ENCODE results near the gene F11R. TPM values are rescaled to one million over a fixed set of nuclear protein-coding genes. Genes with fewer than 3 reads are reported as not detected.

F11R gene
- 97.3 and 126 TPM in 2 replicates for total RNA-seq

DNA sequence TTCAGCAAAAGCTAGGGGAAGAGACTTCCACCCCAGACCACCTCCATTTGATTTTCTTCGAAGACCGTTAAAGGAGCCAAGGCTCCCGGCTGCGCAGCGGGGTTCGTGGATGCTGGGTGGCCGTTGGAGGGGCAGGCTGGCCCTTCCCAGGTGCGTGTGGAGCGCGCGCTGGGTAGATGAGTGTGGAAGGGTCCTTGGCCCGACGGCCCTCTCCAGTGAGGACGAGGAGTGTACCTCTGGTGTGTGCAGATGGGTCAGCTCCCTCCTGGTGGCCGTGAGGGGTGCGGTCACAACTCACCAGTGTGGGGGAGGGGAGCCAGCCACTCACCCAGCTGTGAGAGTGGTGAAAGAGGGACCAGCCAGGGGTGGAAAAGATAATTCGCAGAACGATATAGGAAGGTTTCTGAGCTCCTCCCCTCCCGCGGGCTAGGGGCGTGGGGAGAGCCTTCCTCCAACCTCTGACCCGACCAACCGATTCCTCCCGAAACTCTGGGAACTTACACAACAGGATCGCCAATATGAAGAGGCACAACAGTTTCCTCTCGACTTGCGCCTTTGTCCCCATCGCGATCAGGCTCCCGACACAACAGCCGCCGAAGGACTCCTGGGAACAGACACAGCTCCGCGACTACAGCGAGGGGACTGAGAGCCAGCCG is at the start of gene F11R:
Gene F11R (minus strand): TSS at position 644 of the 656 bp plus-strand sequence. CDS start 79 bp downstream, at position 565.

DNA sequence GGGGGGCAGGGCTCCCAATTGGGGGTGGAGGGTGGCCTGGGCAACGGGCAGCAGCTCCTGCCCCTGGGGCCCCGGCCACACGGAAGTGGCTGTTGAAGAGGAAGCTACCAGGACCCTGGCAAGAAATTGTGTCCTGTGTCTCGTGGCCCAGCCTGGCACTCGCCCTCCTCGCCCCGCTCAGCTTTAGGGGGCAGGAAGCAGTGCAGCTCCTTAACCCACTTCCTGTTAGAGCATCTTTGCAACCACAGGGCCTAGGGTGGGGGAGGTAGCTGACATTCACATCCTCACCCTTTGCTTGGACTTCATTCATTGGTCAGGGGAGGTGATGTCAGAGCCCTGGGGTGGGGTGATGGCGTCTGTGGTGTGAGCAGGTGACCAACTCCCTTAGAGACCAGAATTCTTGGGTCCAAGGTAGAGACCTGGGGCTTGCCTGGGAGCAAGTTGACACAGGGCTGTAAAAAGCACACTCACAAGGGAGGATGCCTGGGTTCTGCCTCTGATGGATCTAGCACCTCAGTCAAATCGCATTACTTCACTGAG is 48.8 kb upstream of the F11R start, which contains the start of gene ARHGAP30:
Gene ARHGAP30 (minus strand): TSS at position 161 of the 540 bp plus-strand sequence. CDS start 267 bp downstream, outside the sequence.

DNA sequence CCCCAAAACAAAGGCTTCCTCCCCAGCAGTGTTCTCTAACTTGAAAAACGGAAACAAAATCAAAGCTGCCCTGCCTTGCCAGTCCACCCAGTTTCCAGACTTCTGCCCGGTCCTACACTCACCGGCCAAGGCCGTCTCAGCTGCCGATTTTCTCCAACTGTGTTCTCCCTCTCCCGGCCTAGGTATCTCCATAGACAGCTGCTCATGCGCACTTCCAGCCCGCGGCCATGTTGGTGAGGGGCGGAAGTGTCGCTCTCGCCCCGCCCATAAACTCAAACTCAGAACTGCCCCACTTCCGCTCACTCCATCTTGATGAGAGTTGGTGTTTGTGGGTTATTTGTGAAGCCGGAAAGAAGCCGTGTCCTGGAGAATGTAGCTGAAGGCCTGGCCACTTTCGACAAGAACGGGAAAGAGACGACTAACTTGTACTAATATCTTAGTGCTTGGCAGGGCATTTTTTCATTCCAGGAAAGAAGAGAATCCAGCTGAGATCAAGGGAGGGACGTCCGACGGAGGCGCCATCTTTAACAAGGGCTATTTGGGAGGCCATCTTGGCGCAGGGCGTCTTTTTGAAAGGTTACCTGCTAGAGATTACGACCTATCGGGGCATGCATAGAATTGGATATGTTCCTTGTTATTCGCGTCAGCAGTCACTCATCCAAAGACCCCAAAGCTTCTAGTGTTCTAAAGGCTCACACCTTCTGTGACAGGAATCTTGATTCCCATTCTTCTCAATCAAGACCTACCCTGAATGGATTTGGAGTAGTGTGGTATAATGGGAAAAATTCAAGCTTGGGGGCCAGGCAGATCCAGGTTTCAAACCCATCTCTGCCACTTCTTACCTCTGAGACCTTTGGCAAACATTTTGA is 25.0 kb upstream of the F11R start, which contains the start of gene USF1:
Gene USF1 (minus strand): TSS at position 242 of the 869 bp plus-strand sequence. CDS start 2,702 bp downstream, outside the sequence.

DNA sequence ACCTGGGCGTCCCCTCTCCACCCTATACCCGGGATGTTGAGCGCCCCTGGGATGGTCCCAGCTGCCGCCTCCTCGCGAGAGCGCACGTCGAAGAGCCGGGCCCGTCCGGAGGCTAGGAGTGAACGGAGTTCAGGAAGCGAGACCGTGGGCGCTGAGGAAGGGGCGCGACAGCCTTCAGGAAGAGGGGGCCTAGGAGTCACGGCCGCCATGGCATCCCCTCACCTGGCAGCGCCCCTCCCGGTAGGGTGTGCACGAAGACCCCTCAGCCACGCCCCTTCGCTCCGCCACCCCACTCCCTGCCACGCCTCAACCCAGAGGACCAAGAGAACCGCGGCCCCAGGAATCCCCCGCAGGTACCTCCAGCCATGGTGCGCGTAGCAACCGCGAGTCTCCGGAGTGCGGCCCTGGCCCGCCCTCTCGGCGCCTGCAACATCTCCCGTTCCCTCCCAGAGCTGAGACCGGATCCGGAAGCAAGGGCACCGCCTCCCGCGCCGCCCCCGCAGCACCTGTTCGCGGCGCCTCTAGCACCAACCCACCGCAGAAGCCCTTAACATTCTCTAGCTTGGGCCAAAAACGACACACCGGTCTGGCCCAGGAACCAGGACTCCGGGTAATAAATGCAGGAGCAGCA is 17.7 kb upstream of the F11R start, which contains the start of gene TSTD1:
Gene TSTD1 (minus strand): TSS at position 442 of the 631 bp plus-strand sequence. CDS start 75 bp downstream, at position 367.

DNA sequence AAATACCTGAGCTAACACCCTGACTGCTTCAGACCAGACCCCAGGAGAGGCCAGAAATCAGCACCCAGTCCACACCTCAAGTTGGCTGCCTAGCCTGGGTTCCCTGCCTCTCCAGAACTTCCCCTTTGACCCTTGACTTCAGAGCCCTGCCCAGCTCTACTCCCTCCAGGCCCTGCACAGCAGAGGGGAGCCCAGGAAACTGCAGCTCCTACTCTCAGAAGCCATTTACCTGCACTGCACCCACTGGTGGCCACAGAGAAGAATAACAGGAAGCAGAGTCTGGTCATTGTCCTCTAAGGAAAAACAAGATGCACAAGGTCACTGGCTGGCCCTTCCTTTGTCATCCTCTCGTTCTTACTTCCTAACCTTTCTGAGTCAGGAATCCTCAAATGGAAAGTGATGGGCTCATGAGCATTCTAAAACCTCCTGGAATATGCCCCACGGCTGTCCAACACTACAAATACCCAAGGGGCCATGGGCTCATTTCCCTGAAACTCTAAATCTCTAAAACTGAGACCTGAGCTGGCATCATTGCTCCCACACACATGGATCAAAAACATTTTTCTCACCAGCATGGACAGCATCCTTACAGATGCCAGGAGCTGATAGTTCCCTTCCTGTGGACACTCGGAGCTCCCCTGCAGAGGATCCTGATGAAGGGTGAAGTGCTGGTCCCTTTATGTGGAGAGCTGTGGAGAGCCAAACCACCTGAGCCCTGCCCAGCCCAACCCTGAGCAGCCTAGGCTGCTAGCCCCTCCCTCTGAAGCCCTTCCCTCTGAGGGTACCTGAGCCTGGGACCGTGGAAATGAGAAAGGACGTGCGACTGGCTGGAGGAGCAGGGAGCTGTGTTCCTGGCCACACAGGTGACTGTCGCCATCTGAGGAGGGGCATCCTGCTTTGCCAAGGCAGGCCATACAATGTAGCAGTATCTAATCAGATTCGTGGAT is 66.5 kb downstream of the F11R start, which contains the start of gene ITLN2:
Gene ITLN2 (minus strand): TSS at position 652 of the 947 bp plus-strand sequence. CDS start 68 bp downstream, at position 584.

Other genes starting within 250 kb of the F11R start
- gene LY9, start 225.0 kb downstream of the F11R start, total RNA-seq: not detected in 2 replicates
- not detected in 2 replicates for gene CD244, start 158.3 kb downstream of the F11R start, total RNA-seq
- gene ITLN1, start 136.0 kb downstream of the F11R start, total RNA-seq: not detected in 2 replicates
- not detected in 2 replicates for gene ITLN2, start 66.3 kb downstream of the F11R start, total RNA-seq
- 123 and 299 TPM in 2 replicates for gene TSTD1, start 17.8 kb upstream of the F11R start, total RNA-seq
- gene USF1, start 24.8 kb upstream of the F11R start, total RNA-seq: 20.1 and 30.0 TPM in 2 replicates
- gene ARHGAP30, start 48.7 kb upstream of the F11R start, total RNA-seq: not detected in 2 replicates
- 0.23 and 2.9 TPM in 2 replicates for gene NECTIN4, start 68.4 kb upstream of the F11R start, total RNA-seq
- 0.68 and 2.7 TPM in 2 replicates for gene KLHDC9, start 77.2 kb upstream of the F11R start, total RNA-seq
- 71.9 and 125 TPM in 2 replicates for gene PFDN2, start 96.9 kb upstream of the F11R start, total RNA-seq
- 39.4 and 42.0 TPM in 2 replicates for gene NIT1, start 97.0 kb upstream of the F11R start, total RNA-seq
- 21.9 and 23.2 TPM in 2 replicates for gene DEDD, start 111.5 kb upstream of the F11R start, total RNA-seq
- 48.9 and 74.6 TPM in 2 replicates for gene UFC1, start 132.8 kb upstream of the F11R start, total RNA-seq
- gene USP21, start 138.3 kb upstream of the F11R start, total RNA-seq: 7.7 and 8.5 TPM in 2 replicates
- gene PPOX, start 145.3 kb upstream of the F11R start, total RNA-seq: 8.4 and 18.0 TPM in 2 replicates
- gene B4GALT3, start 156.4 kb upstream of the F11R start, total RNA-seq: 36.7 TPM in 2 replicates
- 0.08 and 1.5 TPM in 2 replicates for gene ADAMTS4, start 177.9 kb upstream of the F11R start, total RNA-seq
- 120 and 122 TPM in 2 replicates for gene NDUFS2, start 181.2 kb upstream of the F11R start, total RNA-seq
- gene FCER1G, start 194.1 kb upstream of the F11R start, total RNA-seq: 0.70 TPM in 1 of 2 replicates, not detected in the other
- not detected in 2 replicates for gene APOA2, start 202.5 kb upstream of the F11R start, total RNA-seq
- 10.1 and 16.2 TPM in 2 replicates for gene TOMM40L, start 204.9 kb upstream of the F11R start, total RNA-seq
- not detected in 2 replicates for gene NR1I3, start 217.1 kb upstream of the F11R start, total RNA-seq
- not detected in 2 replicates for gene PCP4L1, start 237.6 kb upstream of the F11R start, total RNA-seq